T-helper 1 cell (primary cell): ENCODE results near the gene PDZD4.

Experiments used
- DNase-seq, 5 donors: peaks; one replicate each; pipeline ENCODE4 v3.0.0-alpha.2; 2012 to 2020
- total RNA-seq, 4 donors: gene quantifications; one replicate each; lab custom pipeline; 2026; lab: John Stamatoyannopoulos, UW

PDZD4 gene, protein sequence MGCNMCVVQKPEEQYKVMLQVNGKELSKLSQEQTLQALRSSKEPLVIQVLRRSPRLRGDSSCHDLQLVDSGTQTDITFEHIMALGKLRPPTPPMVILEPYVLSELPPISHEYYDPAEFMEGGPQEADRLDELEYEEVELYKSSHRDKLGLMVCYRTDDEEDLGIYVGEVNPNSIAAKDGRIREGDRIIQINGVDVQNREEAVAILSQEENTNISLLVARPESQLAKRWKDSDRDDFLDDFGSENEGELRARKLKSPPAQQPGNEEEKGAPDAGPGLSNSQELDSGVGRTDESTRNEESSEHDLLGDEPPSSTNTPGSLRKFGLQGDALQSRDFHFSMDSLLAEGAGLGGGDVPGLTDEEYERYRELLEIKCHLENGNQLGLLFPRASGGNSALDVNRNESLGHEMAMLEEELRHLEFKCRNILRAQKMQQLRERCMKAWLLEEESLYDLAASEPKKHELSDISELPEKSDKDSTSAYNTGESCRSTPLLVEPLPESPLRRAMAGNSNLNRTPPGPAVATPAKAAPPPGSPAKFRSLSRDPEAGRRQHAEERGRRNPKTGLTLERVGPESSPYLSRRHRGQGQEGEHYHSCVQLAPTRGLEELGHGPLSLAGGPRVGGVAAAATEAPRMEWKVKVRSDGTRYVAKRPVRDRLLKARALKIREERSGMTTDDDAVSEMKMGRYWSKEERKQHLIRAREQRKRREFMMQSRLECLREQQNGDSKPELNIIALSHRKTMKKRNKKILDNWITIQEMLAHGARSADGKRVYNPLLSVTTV
- 31.5 to 72.0 (median 53.6) reads per million in 4 donors for total RNA-seq

GRCh38 chrX:153829799-153830639 is at the start of gene PDZD4:
Gene PDZD4, minus strand, starts transcription at chrX:153830544. Its CDS starts 246 bp downstream, at chrX:153830298.
- no peak for DNase-seq

DNA sequence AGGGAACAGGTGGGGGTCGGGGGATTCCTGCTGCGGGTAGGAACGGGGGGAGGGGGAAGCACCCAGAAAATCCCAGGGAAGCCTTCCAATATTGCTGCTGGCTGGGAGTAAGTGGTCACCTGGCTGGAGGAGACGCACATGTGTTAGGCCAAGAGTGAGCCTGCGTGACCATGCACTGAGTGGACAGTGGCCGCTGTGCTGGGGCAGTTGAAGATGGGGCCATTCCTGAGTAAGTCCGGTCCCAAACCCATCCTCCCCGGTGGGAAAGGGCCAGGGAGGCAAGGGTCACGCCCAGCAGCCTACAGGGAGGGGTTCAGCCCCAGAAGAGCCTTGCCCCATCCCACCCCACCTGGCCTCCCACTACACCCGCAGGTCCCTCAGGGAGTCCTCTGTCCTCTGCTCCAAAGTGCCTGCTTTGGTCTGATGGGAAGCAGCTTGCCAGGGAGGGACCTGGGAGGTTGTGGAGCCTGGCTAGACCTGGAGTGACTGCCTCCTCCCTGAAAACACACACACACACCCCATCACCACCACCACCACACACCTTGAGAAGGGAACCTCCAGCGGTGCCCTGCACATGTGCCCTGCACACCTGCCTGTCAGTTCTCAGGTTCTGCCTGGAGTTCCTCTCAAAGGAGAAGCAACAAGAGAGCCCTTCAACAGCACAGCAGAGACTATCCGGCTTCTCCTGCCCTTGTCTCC is 49.5 kb upstream of the PDZD4 start:
- DNase-seq: no peak

DNA sequence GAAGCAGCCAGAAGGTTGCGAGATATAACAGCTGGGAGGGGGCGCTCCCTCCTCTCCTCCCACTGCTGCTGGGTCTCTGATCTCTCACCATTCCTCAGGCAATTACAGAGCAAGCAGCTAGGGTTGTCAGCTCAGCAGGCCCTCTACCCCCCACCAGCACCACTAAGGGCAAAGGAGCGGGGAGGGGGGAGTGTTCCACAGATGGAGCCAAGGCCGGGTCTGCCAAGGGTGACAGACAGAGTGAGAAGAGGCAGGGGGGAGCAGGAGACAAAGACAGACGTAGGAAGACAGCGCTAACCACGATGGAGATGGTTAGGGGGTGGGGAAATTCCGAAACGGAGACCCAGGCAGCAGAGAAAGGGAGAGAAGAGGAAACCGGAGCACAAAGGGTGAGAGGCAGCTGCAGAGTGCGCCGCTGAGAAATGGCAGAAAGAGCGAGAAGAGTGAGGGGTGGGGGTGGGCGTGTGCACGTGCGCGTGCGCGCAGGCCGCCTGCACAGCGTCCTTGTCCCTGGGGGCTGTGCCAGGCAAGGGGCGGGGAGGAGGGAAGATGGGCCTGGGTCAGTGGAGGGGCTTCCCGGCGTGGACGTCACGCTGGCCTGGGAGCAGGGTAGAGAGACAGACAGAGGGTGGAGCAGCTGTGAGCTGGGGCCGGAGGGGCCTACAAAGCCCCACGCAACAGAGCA is 48.8 kb upstream of the PDZD4 start:
- DNase-seq: no peak

GRCh38 chrX:153878345-153878744 is 48.0 kb upstream of the PDZD4 start:
- no peak for DNase-seq

DNA sequence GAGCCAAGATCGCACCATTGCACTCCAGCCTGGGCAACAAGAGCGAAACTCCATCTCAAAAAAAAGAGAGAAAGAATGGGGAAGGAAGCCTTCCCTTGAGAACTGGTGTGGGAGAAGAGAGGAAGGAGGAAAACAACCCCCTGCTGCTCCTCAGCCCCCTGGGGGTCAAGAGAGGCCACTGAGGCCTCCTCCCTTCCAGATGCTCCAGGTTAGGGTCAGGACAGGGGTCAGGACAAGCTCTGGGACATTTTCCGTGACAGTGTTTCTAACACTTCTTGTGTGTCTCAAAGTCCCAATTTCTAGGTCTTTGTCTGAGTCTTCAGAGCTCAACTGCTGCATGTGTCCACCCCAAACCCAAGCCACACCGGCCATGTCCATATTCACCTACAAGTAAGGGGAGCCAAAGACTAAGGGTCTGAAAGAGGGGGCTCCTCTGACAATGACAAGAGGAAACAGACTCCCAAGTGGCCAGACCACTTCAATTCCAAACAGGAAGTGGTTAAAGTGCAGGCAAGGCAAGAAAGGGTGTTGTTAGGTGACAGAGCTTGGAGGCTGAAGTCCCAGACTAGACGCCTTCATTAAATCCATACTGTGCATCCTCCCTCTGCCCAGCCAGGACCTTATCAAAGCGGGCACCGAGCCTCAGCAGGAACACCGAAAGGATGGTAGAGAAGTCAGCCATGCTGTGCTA is 47.4 kb upstream of the PDZD4 start:
- no peak for DNase-seq

- no peak for DNase-seq
These were observed 45.8 kb upstream of the PDZD4 start for GRCh38 chrX:153876112-153876491.

- peak; percentile 21 to 64 (median 54) for DNase-seq
These were observed 45.2 kb upstream of the PDZD4 start for GRCh38 chrX:153875391-153876111.

GRCh38 chrX:153874366-153875125 is 44.2 kb upstream of the PDZD4 start:
- DNase-seq: no peak

- no peak for DNase-seq
These were observed 43.7 kb upstream of the PDZD4 start for GRCh38 chrX:153874085-153874365.

GRCh38 chrX:153873282-153874084 is 43.1 kb upstream of the PDZD4 start:
- DNase-seq: no peak

GRCh38 chrX:153871946-153872878 is 41.9 kb upstream of the PDZD4 start:
- DNase-seq: no peak

DNA sequence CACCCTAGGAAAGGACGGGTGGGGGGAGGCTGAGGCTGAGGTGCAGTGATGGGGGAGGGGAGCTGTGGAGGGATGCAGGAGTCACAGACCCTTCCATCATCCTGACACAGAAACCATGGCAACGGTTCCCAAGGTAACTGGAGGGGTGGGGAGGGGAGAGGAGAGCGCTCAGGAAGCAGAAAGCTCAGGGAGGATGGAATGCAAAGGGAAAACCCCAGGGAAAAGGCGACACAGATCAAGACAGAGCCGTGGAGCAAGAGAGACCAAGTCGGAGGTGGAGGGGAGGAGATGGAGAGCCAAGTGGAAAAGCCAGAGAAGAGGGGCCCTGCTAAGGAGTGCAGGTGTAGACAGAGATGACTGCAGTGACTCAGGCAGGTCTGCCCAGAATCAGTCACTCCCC is 41.1 kb upstream of the PDZD4 start:
- no peak for DNase-seq

DNA sequence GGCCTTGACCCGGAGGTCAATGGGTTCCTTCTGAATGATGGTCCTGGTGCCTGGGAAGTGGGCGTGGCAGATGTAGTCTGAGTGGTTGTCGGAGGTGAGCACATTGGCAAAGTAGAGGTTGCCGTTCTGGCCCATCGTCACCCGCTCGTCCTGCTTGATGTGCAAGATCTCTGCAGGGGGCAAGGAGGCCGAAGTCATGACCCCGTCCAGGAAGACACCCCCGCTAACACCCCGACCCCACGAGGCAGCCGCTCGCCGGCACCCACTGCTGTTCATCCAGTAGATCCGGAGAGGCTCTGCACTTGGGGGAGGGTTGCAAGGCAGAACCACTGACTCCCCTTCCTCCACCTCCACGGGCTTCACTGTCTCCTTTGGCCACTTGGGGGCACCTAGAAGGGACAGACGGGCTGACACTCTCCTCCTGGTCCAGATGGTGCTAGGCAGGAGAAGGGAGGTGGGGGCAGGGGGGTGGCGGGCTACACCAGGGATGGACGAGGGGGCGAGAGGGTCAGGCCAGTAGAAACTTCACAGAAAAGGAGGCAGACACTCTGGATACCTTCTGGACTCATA is 40.5 kb upstream of the PDZD4 start:
- no peak for DNase-seq

DNA sequence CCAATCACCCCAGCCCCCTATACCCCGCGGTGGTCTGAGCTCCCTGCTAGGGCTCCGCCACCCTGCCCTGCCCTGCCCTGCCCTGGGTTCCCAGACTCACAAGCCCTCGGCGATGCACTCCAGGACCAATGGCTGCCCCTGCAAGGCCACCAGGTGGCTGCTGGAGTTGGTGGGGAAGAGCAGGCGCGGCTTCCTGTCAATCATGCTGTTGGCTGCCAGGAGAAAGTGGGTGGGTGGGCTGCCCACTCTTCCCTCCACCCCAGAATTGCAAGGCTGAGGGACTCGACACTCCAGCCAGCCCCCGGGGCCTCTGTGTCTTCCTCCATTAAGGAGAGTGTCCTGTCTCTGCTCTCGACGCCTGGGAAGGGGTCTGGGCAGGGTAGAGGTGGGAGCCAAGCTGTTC is 39.9 kb upstream of the PDZD4 start:
- DNase-seq: no peak

- DNase-seq: no peak
These were observed 39.3 kb upstream of the PDZD4 start for GRCh38 chrX:153869473-153870287.
